H1 (cell line): ENCODE results near the gene SNRNP200. TPM values are rescaled to one million over a fixed set of nuclear protein-coding genes. Genes with fewer than 3 reads are reported as not detected.

Source experiments
- CTCF ChIA-PET: fragments of 300-600 bp; sonication (Branson Sonifier 250); formaldehyde crosslinking; loops from one replicate; lab custom pipeline; 2021; ENCODE audit not compliant: partially characterized antibody; lab: Charles Lee
- POLR2A ChIA-PET: fragments of 300-600 bp; sonication (Branson Sonifier 250); formaldehyde crosslinking; loops from one replicate; lab custom pipeline; 2021; ENCODE audit warnings: inconsistent platforms; ENCODE audit not compliant: partially characterized antibody; lab: Charles Lee
- DNase-seq, 2 experiments: peaks; one replicate each; pipeline versions ENCODE4 v3.0.0 to v3.0.0-alpha.2; 2010 to 2022; ENCODE audit warnings: low spot score in 2 of 2, low read depth in 1 of 2, mixed read lengths in 1 of 2
- FAIRE-seq: peaks from 2 replicates; lab custom pipeline; 2011; peaks lifted over from hg19 to GRCh38; lab: Jason Lieb, UNC
- H2AFZ ChIP-seq: 2 replicates; pipeline ENCODE4 v1.8.1; 2012; ENCODE audit warnings: low read length, inconsistent platforms
- H2AK5ac ChIP-seq: 2 replicates; pipeline ENCODE4 v1.6.1; 2013; ENCODE audit warnings: low read depth, low read length
- H2BK120ac ChIP-seq: replicated peaks from 2 replicates; pipeline ENCODE3; 2013; ENCODE audit warnings: low read depth, low read length, inconsistent platforms
- H2BK12ac ChIP-seq: 2 replicates; pipeline ENCODE4 v1.6.1; 2013; ENCODE audit warnings: low read depth, low read length
- H2BK15ac ChIP-seq: 2 replicates; pipeline ENCODE4 v1.6.1; 2013; ENCODE audit warnings: low read length
- H2BK20ac ChIP-seq: 2 replicates; pipeline ENCODE4 v1.6.1; 2013; ENCODE audit warnings: low read length
- H2BK5ac ChIP-seq: 2 replicates; pipeline ENCODE4 v1.6.1; 2013; ENCODE audit warnings: low read depth, low read length
- H3K14ac ChIP-seq: 2 replicates; pipeline ENCODE4 v1.6.1; 2013; ENCODE audit warnings: inconsistent platforms; ENCODE audit not compliant: insufficient read length
- H3K18ac ChIP-seq: 2 replicates; pipeline ENCODE4 v1.6.1; 2013; ENCODE audit warnings: low read length; ENCODE audit errors: extremely low read depth
- H3K23ac ChIP-seq: 2 replicates; pipeline ENCODE4 v1.6.1; 2013; ENCODE audit warnings: inconsistent platforms; ENCODE audit not compliant: insufficient read length
- H3K23me2 ChIP-seq: 2 replicates; pipeline ENCODE4 v1.6.1; 2013; ENCODE audit warnings: low read depth, low read length
- H3K27ac ChIP-seq: 2 replicates; pipeline ENCODE4 v1.6.1; 2011; ENCODE audit warnings: low read depth, low read length, inconsistent platforms
- H3K27me3 ChIP-seq, 4 experiments: replicated peaks in 1 of 4; 1 replicate in 1 of 4; 2 replicates in 3 of 4; pipeline versions ENCODE4 v1.6.1 to v1.8.1; 2011 to 2013; ENCODE audit warnings: low read length in 3 of 4, mild to moderate bottlenecking in 3 of 4, inconsistent platforms in 2 of 4, mixed read lengths in 2 of 4, moderate library complexity in 1 of 4; ENCODE audit not compliant: control insufficient read depth in 3 of 4, insufficient read depth in 3 of 4; ENCODE audit errors: extremely low read depth in 1 of 4
- H3K36me3 ChIP-seq, 4 experiments: 2 replicates each; pipeline versions ENCODE4 v1.6.1 to v1.8.1; 2011 to 2013; ENCODE audit warnings: mild to moderate bottlenecking in 4 of 4, low read length in 3 of 4, moderate library complexity in 2 of 4, control low read depth in 1 of 4, inconsistent platforms in 1 of 4; ENCODE audit not compliant: insufficient read depth in 4 of 4, control insufficient read depth in 2 of 4
- H3K4ac ChIP-seq: replicated peaks from 2 replicates; pipeline ENCODE3; 2013; ENCODE audit warnings: low read length, low read depth, mixed read lengths, inconsistent platforms; ENCODE audit not compliant: insufficient read length
- H3K4me1 ChIP-seq, 4 experiments: replicated peaks in 1 of 4; 1 replicate in 1 of 4; 2 replicates in 3 of 4; pipeline versions ENCODE4 v1.6.1 to v1.8.1; 2011 to 2013; ENCODE audit warnings: low read length in 3 of 4, inconsistent platforms in 2 of 4, mixed read lengths in 1 of 4; ENCODE audit not compliant: insufficient read depth in 4 of 4, control insufficient read depth in 3 of 4
- H3K4me2 ChIP-seq, 2 experiments: 2 replicates each; pipeline versions ENCODE4 v1.6.1 to v1.8.1; 2011 to 2013; ENCODE audit warnings: low read depth in 2 of 2, low read length in 2 of 2, control low read depth in 1 of 2, inconsistent platforms in 1 of 2, mild to moderate bottlenecking in 1 of 2; ENCODE audit not compliant: insufficient read depth in 1 of 2
- H3K4me3 ChIP-seq, 4 experiments: fragments of 200-600, 300-600 bp in 1 of 4; sonication (generic), shearing (Covaris generic), sonication (Bioruptor Twin) in 1 of 4; 2 replicates each; pipeline versions ENCODE4 v1.5.1 to v1.8.1; 2011 to 2016; ENCODE audit warnings: low read length in 4 of 4, low read depth in 3 of 4, control low read depth in 2 of 4, inconsistent platforms in 2 of 4, mild to moderate bottlenecking in 2 of 4, mixed read lengths in 1 of 4, moderate library complexity in 1 of 4; ENCODE audit not compliant: insufficient read depth in 2 of 4; ENCODE audit errors: extremely low read depth in 1 of 4
- H3K56ac ChIP-seq: replicated peaks from 2 replicates; pipeline ENCODE3; 2013; ENCODE audit warnings: low read depth, mild to moderate bottlenecking, mixed read lengths, low read length, inconsistent platforms; ENCODE audit not compliant: insufficient read length
- H3K79me1 ChIP-seq: 2 replicates; pipeline ENCODE4 v1.6.1; 2013; ENCODE audit warnings: low read depth, low read length, control low read depth
- H3K79me2 ChIP-seq, 2 experiments: 2 replicates each; pipeline versions ENCODE4 v1.6.1 to v1.8.1; 2012 to 2013; ENCODE audit warnings: low read length in 2 of 2, mild to moderate bottlenecking in 2 of 2, inconsistent platforms in 1 of 2; ENCODE audit not compliant: insufficient read depth in 2 of 2, control insufficient read depth in 1 of 2
- H3K9ac ChIP-seq, 4 experiments: replicated peaks in 1 of 4; 1 replicate in 1 of 4; 2 replicates in 3 of 4; pipeline versions ENCODE4 v1.6.1 to v1.8.1; 2011 to 2013; ENCODE audit warnings: low read depth in 3 of 4, low read length in 3 of 4, control low read depth in 2 of 4, mild to moderate bottlenecking in 2 of 4, moderate library complexity in 2 of 4, inconsistent platforms in 1 of 4; ENCODE audit errors: extremely low read depth in 1 of 4
- H3K9me3 ChIP-seq, 2 experiments: 2 replicates each; pipeline versions ENCODE4 v1.6.1 to v1.8.1; 2012 to 2013; ENCODE audit warnings: mild to moderate bottlenecking in 2 of 2, moderate library complexity in 2 of 2, control low read depth in 1 of 2, inconsistent platforms in 1 of 2, low read depth in 1 of 2, low read length in 1 of 2, mixed read lengths in 1 of 2; ENCODE audit not compliant: insufficient read depth in 2 of 2
- H4K20me1 ChIP-seq, 2 experiments: replicated peaks in 1 of 2; 2 replicates each; pipeline versions ENCODE3 to v1.8.1; 2011 to 2013; ENCODE audit warnings: inconsistent platforms in 2 of 2, low read length in 2 of 2, mild to moderate bottlenecking in 1 of 2; ENCODE audit not compliant: insufficient read depth in 2 of 2, control insufficient read depth in 1 of 2
- H4K5ac ChIP-seq: 2 replicates; pipeline ENCODE4 v1.6.1; 2013; ENCODE audit warnings: low read length, low read depth, mixed read lengths, inconsistent platforms; ENCODE audit not compliant: insufficient read length
- H4K8ac ChIP-seq: 2 replicates; pipeline ENCODE4 v1.8.0; 2013; ENCODE audit warnings: mild to moderate bottlenecking, moderate library complexity, low read length, inconsistent platforms; ENCODE audit not compliant: insufficient read depth; ENCODE audit errors: extremely low read depth
- H4K91ac ChIP-seq: replicated peaks from 2 replicates; pipeline ENCODE3; 2013; ENCODE audit warnings: low read length, mixed read lengths, inconsistent platforms; ENCODE audit not compliant: insufficient read length
- EGR1 ChIP-seq: IDR thresholded peaks from 2 replicates; pipeline ENCODE4 v1.6.1; 2011; ENCODE audit warnings: low read depth, low read length, borderline replicate concordance
- POLR2A ChIP-seq, 2 experiments: IDR thresholded peaks; 1 replicate in 1 of 2; 2 replicates in 1 of 2; pipeline ENCODE4 v1.6.1; 2011; ENCODE audit warnings: low read depth in 2 of 2, low read length in 2 of 2, mild to moderate bottlenecking in 2 of 2; ENCODE audit errors: control extremely low read depth in 1 of 2
- TBP ChIP-seq: IDR thresholded peaks from 2 replicates; pipeline ENCODE4 v1.6.1; 2011; ENCODE audit warnings: low read depth, low read length, improper control_type of control experiment
- TCF12 ChIP-seq: IDR thresholded peaks from 2 replicates; pipeline ENCODE4 v1.6.1; 2011; ENCODE audit warnings: low read depth, mild to moderate bottlenecking, low read length
- WGBS, 2 experiments: shearing (Covaris generic) in 1 of 2; methylation state at CpG; one replicate each; pipeline versions ENCODE4 v1.1.6 to v1.1.7; 2013 to 2015; ENCODE audit warnings: low lambda C conversion rate in 2 of 2, mixed read lengths in 2 of 2, inconsistent platforms in 1 of 2, low coverage in 1 of 2, missing lambda C conversion rate in 1 of 2; ENCODE audit not compliant: insufficient replicate concordance in 2 of 2, insufficient coverage in 1 of 2, insufficient read length in 1 of 2; ENCODE audit errors: extremely low coverage in 1 of 2, missing lambda C conversion rate in 1 of 2; 5-methylcytosine and 5-hydroxymethylcytosine counted together
- polyA plus RNA-seq, 7 experiments: library from polyadenylated mRNA; depleted of rRNA in 3 of 7; stranded (reverse) in 5 of 7; unstranded in 2 of 7; fragments of >200 nt in 5 of 7; fragments of 200-250 nt in 2 of 7; gene quantifications; 1 replicate in 5 of 7; 2 replicates in 1 of 7; 4 replicates in 1 of 7; pipeline versions ENCODE4 v1.2.1 to v1.2.3, GENCODE V29; 2011 to 2013; ENCODE audit warnings: missing spikeins in 2 of 7, mixed read lengths in 2 of 7
- total RNA-seq: library from RNA; stranded (reverse); fragmentation: NEBNext Ultra II Directional; extraction: Animal tissue kit (Norgen Biotek cat#: 25700); gene quantifications from 2 replicates; pipeline ENCODE4 v1.2.1, GENCODE V29; 2021

SNRNP200 gene
- total and polyA plus RNA-seq, 2 of the 8 experiments (the other 6 are each of a cell fraction or from before 2014, with no cell fraction given) = 190 to 289 TPM

DNA sequence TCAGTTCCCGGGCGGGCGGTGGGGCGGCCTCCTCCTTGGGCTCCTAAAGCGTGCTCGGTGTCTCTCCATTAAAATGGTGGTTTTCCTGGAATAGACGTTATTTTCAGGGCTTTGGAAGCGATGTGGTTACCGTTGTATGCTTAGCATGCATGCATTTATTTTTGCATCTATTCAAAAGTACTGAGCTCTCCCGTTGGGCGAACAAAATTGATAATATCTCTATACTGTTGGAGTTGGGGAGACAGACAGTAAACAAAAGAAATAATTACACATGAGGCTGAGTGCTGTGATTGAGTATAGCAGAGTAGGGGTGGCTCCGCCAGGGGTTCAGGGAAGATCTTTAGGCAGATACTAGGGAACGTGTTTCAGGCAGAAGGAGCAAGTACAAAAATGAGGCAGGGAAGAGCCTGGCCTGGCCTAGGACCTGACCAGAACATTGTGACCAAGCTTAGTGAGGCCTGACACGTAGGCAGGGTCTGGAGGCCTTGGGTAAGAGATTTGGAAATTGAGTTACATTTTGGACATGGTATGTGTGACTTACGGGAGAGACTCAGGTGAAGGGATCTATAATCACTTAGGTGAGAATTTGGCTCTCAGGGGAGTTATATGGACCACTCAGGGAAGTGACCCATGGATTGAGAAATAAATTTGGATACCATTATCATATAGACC is 30.9 kb upstream of the SNRNP200 start:
- ChIA-PET POLR2A (interaction anchor here (0.6 to 5.2 kb wide), 15 partner anchors 9 to 344 kb away, joined by 3 to 26 read pairs (median 3); partner anchors contain the start of genes ANKRD36C, ITPRIPL1 and SNRNP200), CTCF (interaction anchor here (0.7 to 1.7 kb wide), 3 partner anchors 9 to 31 kb away, joined by 3 to 8 read pairs (median 4); partner anchors contain the start of gene SNRNP200)
- Histone ChIP-seq H4K5ac (peak overlapping the region; percentile 87), H3K9ac (peak overlapping the region; percentile 28 to 74 (median 71)), H3K4me2 (peak overlapping the region; percentile 87 to 95), H3K23me2 (peaks cover 7% of the 10 kb centered on the region), H4K20me1 (no peaks in the 10 kb centered on the region), H3K23ac (no peak overlapping the region), H4K8ac (no peak overlapping the region), H3K4me1 (peaks cover 2 to 5% (median 3%) of the 10 kb centered on the region in 4 experiments; a peak in 4 of 7 replicates), H3K18ac (peak overlapping the region; percentile 25; the same call in 1 of the 2 replicates), H2BK120ac (no peak overlapping the region), H3K9me3 (no peaks in the 10 kb centered on the region), H3K27ac (peak overlapping the region; percentile 54), H3K4me3 (peak overlapping the region; percentile 65 to 79 (median 74)), H2AFZ (no peak overlapping the region), H2AK5ac (no peak overlapping the region), H3K36me3 (peaks cover 0 to 3% (median 0%) of the 10 kb centered on the region in 4 experiments; a peak in 1 of 8 replicates), H2BK12ac (peak overlapping the region; percentile 4; the same call in 1 of the 2 replicates), H3K14ac (no peak overlapping the region), H2BK5ac (0 out of 2 replicates have a peak overlapping the region, but pooled peaks have one; percentile 8), H3K79me2 (peaks cover 20 to 47% of the 10 kb centered on the region in 2 experiments), H4K91ac (peak overlapping the region; percentile 61), H3K27me3 (no peaks in the 10 kb centered on the region), H2BK15ac (peak overlapping the region; percentile 1; the same call in 1 of the 2 replicates), H3K56ac (no peak overlapping the region), H2BK20ac (no peak overlapping the region), H3K79me1 (peaks cover 9% of the 10 kb centered on the region; the same call in 1 of the 2 replicates), H3K4ac (peak overlapping the region; percentile 76)
- FAIRE-seq (no peak), DNase-seq (no peak)
- 14% methylated on average over 15 of the region's 15 CpGs; no CpG with 5 or more reads in 1 of the 2 experiments for WGBS, 2 experiments
- no peak for TF ChIP-seq TCF12
- TF ChIP-seq POLR2A (IDR thresholded peaks at IDR 0.05; ENCODE audit: control extremely low read depth in 1 of 2, low read depth in 2 of 2, low read length in 2 of 2) = peak; percentile 73 to 82; a peak in 2 of 3 replicates
- TF ChIP-seq EGR1 = no peak
- TF ChIP-seq TBP = peak; percentile 86
